ENCODE results near the gene BIRC2.

The BIRC2 gene

GRCh38 chr11:102419181-102419580 lies 72.2 kb downstream of the BIRC2 start:
- no peak overlapping the region for H2BK12ac ChIP-seq (ENCODE audit: low read length)
- H3K27me3 ChIP-seq (ENCODE audit: control insufficient read depth in 3 of 3, insufficient read depth in 3 of 3, low read depth in 1 of 3, low read length in 3 of 3) = no peaks in the 10 kb centered on the region
- no peak overlapping the region for H3K4me2 ChIP-seq (ENCODE audit: insufficient read depth, low read length, poor library complexity, severe bottlenecking)
- H3K79me1 ChIP-seq (ENCODE audit: low read depth, low read length) = no peaks in the 10 kb centered on the region
- no peak overlapping the region for H3K18ac ChIP-seq (ENCODE audit: low read length)
- no peak overlapping the region for H2BK5ac ChIP-seq (ENCODE audit: low read length)
- no peak overlapping the region for H4K8ac ChIP-seq (ENCODE audit: low read depth, low read length)
- H2BK120ac ChIP-seq (ENCODE audit: low read depth, low read length) = no peak overlapping the region
- 100% methylated on average over 2 of the region's 3 CpGs for WGBS, 2 donors (ENCODE audit: extremely low coverage in 2 of 2, insufficient read length in 2 of 2, insufficient replicate concordance in 1 of 2)
- no peak overlapping the region for H3K4me3 ChIP-seq (ENCODE audit: low read length in 2 of 2)
- H3K4me1 ChIP-seq (ENCODE audit: control insufficient read depth in 2 of 2, insufficient read depth in 1 of 2, low read depth in 1 of 2, low read length in 2 of 2) = peaks cover 0 to 2% of the 10 kb centered on the region in 2 donors
- no peak overlapping the region for H3K27ac ChIP-seq (replicated peaks; ENCODE audit: low read length)
- DNase-seq (ENCODE audit: low spot score) = no peak
- no peak overlapping the region for H4K91ac ChIP-seq (ENCODE audit: low read depth, low read length, poor library complexity)
- no peak overlapping the region for H3K9ac ChIP-seq (ENCODE audit: low read depth, low read length, poor library complexity)
- no peak overlapping the region for H3K14ac ChIP-seq (ENCODE audit: low read length)
- H3K36me3 ChIP-seq (replicated peaks in 1 of 2; ENCODE audit: control insufficient read depth in 2 of 2, insufficient read depth in 2 of 2, low read length in 2 of 2) = peaks cover 3% of the 10 kb centered on the region in 2 donors
- no peak overlapping the region for H2AFZ ChIP-seq (ENCODE audit: low read length)
- H2BK15ac ChIP-seq (ENCODE audit: low read length) = no peak overlapping the region
- H3K9me3 ChIP-seq (replicated peaks in 1 of 2; ENCODE audit: control insufficient read depth in 2 of 2, insufficient read depth in 1 of 2, low read depth in 1 of 2, low read length in 2 of 2) = peaks cover 0 to 8% of the 10 kb centered on the region in 2 donors
- H3K23ac ChIP-seq (ENCODE audit: low read depth, low read length, poor library complexity) = no peak overlapping the region
- no peak overlapping the region for H3K4ac ChIP-seq (ENCODE audit: low read length)
- no peak overlapping the region for H2AK5ac ChIP-seq (ENCODE audit: low read depth, low read length)

DNA sequence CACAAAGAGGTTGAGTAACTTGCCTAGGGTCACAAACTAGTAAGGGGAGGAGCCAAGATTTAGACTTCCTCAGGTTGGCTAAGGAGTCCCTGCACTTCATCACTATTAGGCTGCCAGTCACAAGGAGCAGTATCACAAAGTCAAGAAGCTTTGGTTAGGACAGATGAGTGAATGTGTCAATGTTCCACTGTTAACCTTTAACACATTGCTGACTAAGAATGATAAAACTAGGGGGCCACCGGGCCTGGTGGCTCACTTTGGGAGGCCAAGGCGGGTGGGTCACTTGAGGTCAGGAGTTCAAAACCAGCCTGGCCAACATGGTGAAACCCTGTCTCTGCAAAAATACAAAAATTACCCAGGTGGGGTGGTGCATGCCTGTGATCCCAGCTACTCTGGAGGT lies 73.5 kb downstream of the BIRC2 start:
- H2AFZ ChIP-seq (ENCODE audit: low read length) = no peak overlapping the region
- H3K4me1 ChIP-seq (ENCODE audit: control insufficient read depth in 2 of 2, insufficient read depth in 1 of 2, low read depth in 1 of 2, low read length in 2 of 2) = peaks cover 0 to 2% of the 10 kb centered on the region in 2 donors
- H4K91ac ChIP-seq (ENCODE audit: low read depth, low read length, poor library complexity) = no peak overlapping the region
- no peak overlapping the region for H3K4me3 ChIP-seq (ENCODE audit: low read length in 2 of 2)
- H2BK12ac ChIP-seq (ENCODE audit: low read length) = no peak overlapping the region
- H3K14ac ChIP-seq (ENCODE audit: low read length) = no peak overlapping the region
- no peak overlapping the region for H3K27ac ChIP-seq (replicated peaks; ENCODE audit: low read length)
- no peaks in the 10 kb centered on the region for H3K79me1 ChIP-seq (ENCODE audit: low read depth, low read length)
- no peak overlapping the region for H2BK120ac ChIP-seq (ENCODE audit: low read depth, low read length)
- no peak overlapping the region for H4K8ac ChIP-seq (ENCODE audit: low read depth, low read length)
- DNase-seq (ENCODE audit: low spot score) = no peak
- no peak overlapping the region for H2BK5ac ChIP-seq (ENCODE audit: low read length)
- no peaks in the 10 kb centered on the region for H3K27me3 ChIP-seq (ENCODE audit: control insufficient read depth in 3 of 3, insufficient read depth in 3 of 3, low read depth in 1 of 3, low read length in 3 of 3)
- no peak overlapping the region for H2AK5ac ChIP-seq (ENCODE audit: low read depth, low read length)
- H3K36me3 ChIP-seq (replicated peaks in 1 of 2; ENCODE audit: control insufficient read depth in 2 of 2, insufficient read depth in 2 of 2, low read length in 2 of 2) = peaks cover 3% of the 10 kb centered on the region in 2 donors
- no peak overlapping the region for H3K18ac ChIP-seq (ENCODE audit: low read length)
- WGBS, 2 donors (ENCODE audit: extremely low coverage in 2 of 2, insufficient read length in 2 of 2, insufficient replicate concordance in 1 of 2) = no CpG with 5 or more reads among the region's 2 CpGs
- H3K9ac ChIP-seq (ENCODE audit: low read depth, low read length, poor library complexity) = no peak overlapping the region
- peaks cover 0 to 8% of the 10 kb centered on the region in 2 donors for H3K9me3 ChIP-seq (replicated peaks in 1 of 2; ENCODE audit: control insufficient read depth in 2 of 2, insufficient read depth in 1 of 2, low read depth in 1 of 2, low read length in 2 of 2)
- no peak overlapping the region for H2BK15ac ChIP-seq (ENCODE audit: low read length)
- H3K4ac ChIP-seq (ENCODE audit: low read length) = no peak overlapping the region
- H3K23ac ChIP-seq (ENCODE audit: low read depth, low read length, poor library complexity) = no peak overlapping the region
- H3K4me2 ChIP-seq (ENCODE audit: insufficient read depth, low read length, poor library complexity, severe bottlenecking) = no peak overlapping the region

- no peak overlapping the region for H3K4me3 ChIP-seq (ENCODE audit: low read length in 2 of 2)
- WGBS, 2 donors (ENCODE audit: extremely low coverage in 2 of 2, insufficient read length in 2 of 2, insufficient replicate concordance in 1 of 2) = no CpG with 5 or more reads among the region's 3 CpGs
- H3K9me3 ChIP-seq (replicated peaks in 1 of 2; ENCODE audit: control insufficient read depth in 2 of 2, insufficient read depth in 1 of 2, low read depth in 1 of 2, low read length in 2 of 2) = peaks cover 0 to 8% of the 10 kb centered on the region in 2 donors
- H2BK15ac ChIP-seq (ENCODE audit: low read length) = no peak overlapping the region
- H3K27ac ChIP-seq (replicated peaks; ENCODE audit: low read length) = no peak overlapping the region
- H4K91ac ChIP-seq (ENCODE audit: low read depth, low read length, poor library complexity) = no peak overlapping the region
- H3K4me1 ChIP-seq (ENCODE audit: control insufficient read depth in 2 of 2, insufficient read depth in 1 of 2, low read depth in 1 of 2, low read length in 2 of 2) = peaks cover 0 to 2% of the 10 kb centered on the region in 2 donors
- H4K8ac ChIP-seq (ENCODE audit: low read depth, low read length) = no peak overlapping the region
- H3K4ac ChIP-seq (ENCODE audit: low read length) = no peak overlapping the region
- H3K4me2 ChIP-seq (ENCODE audit: insufficient read depth, low read length, poor library complexity, severe bottlenecking) = no peak overlapping the region
- no peak overlapping the region for H2BK12ac ChIP-seq (ENCODE audit: low read length)
- no peak overlapping the region for H2BK5ac ChIP-seq (ENCODE audit: low read length)
- no peaks in the 10 kb centered on the region for H3K27me3 ChIP-seq (ENCODE audit: control insufficient read depth in 3 of 3, insufficient read depth in 3 of 3, low read depth in 1 of 3, low read length in 3 of 3)
- H2AFZ ChIP-seq (ENCODE audit: low read length) = no peak overlapping the region
- H2AK5ac ChIP-seq (ENCODE audit: low read depth, low read length) = no peak overlapping the region
- no peak overlapping the region for H3K14ac ChIP-seq (ENCODE audit: low read length)
- H3K18ac ChIP-seq (ENCODE audit: low read length) = no peak overlapping the region
- no peak overlapping the region for H3K9ac ChIP-seq (ENCODE audit: low read depth, low read length, poor library complexity)
- DNase-seq (ENCODE audit: low spot score) = no peak
- no peak overlapping the region for H3K23ac ChIP-seq (ENCODE audit: low read depth, low read length, poor library complexity)
- peaks cover 3% of the 10 kb centered on the region in 2 donors for H3K36me3 ChIP-seq (replicated peaks in 1 of 2; ENCODE audit: control insufficient read depth in 2 of 2, insufficient read depth in 2 of 2, low read length in 2 of 2)
- H3K79me1 ChIP-seq (ENCODE audit: low read depth, low read length) = peaks cover 2% of the 10 kb centered on the region
- no peak overlapping the region for H2BK120ac ChIP-seq (ENCODE audit: low read depth, low read length)
Observed at GRCh38 chr11:102421261-102421660, 74.2 kb downstream of the BIRC2 start.

GRCh38 chr11:102422817-102423712 lies 76.1 kb downstream of the BIRC2 start:
- Histone ChIP-seq H3K4ac (ENCODE audit: low read length) (no peak overlapping the region), H2AK5ac (ENCODE audit: low read depth, low read length) (no peak overlapping the region), H2AFZ (ENCODE audit: low read length) (no peak overlapping the region), H3K27ac (replicated peaks; ENCODE audit: low read length) (no peak overlapping the region), H3K79me1 (ENCODE audit: low read depth, low read length) (peaks cover 2% of the 10 kb centered on the region), H3K9ac (ENCODE audit: low read depth, low read length, poor library complexity) (no peak overlapping the region), H3K4me1 (ENCODE audit: control insufficient read depth in 2 of 2, insufficient read depth in 1 of 2, low read depth in 1 of 2, low read length in 2 of 2) (peaks cover 0 to 2% of the 10 kb centered on the region in 2 donors), H3K14ac (ENCODE audit: low read length) (no peak overlapping the region), H3K9me3 (replicated peaks in 1 of 2; ENCODE audit: control insufficient read depth in 2 of 2, insufficient read depth in 1 of 2, low read depth in 1 of 2, low read length in 2 of 2) (no peaks in the 10 kb centered on the region), H4K91ac (ENCODE audit: low read depth, low read length, poor library complexity) (no peak overlapping the region), H3K36me3 (replicated peaks in 1 of 2; ENCODE audit: control insufficient read depth in 2 of 2, insufficient read depth in 2 of 2, low read length in 2 of 2) (peaks cover 3% of the 10 kb centered on the region in 2 donors), H2BK120ac (ENCODE audit: low read depth, low read length) (no peak overlapping the region), H3K4me3 (ENCODE audit: low read length in 2 of 2) (no peak overlapping the region), H3K23ac (ENCODE audit: low read depth, low read length, poor library complexity) (no peak overlapping the region), H2BK15ac (ENCODE audit: low read length) (no peak overlapping the region), H2BK5ac (ENCODE audit: low read length) (no peak overlapping the region), H4K8ac (ENCODE audit: low read depth, low read length) (no peak overlapping the region), H3K18ac (ENCODE audit: low read length) (no peak overlapping the region), H3K4me2 (ENCODE audit: insufficient read depth, low read length, poor library complexity, severe bottlenecking) (no peak overlapping the region), H3K27me3 (ENCODE audit: control insufficient read depth in 3 of 3, insufficient read depth in 3 of 3, low read depth in 1 of 3, low read length in 3 of 3) (no peaks in the 10 kb centered on the region), H2BK12ac (ENCODE audit: low read length) (no peak overlapping the region)
- no CpG with 5 or more reads among the region's 4 CpGs for WGBS, 2 donors (ENCODE audit: extremely low coverage in 2 of 2, insufficient read length in 2 of 2, insufficient replicate concordance in 1 of 2)
- no peak for DNase-seq (ENCODE audit: low spot score)

Measured in neuronal stem cell (in vitro differentiated cells).